Liver (tissue), 9 donors: ENCODE results near the gene SPTBN4. TPM values are rescaled to one million over a fixed set of nuclear protein-coding genes. Genes with fewer than 3 reads are reported as not detected.

Experiments
- DNase-seq: peaks from one replicate; pipeline ENCODE4 v3.0.0-alpha.2; 2017; ENCODE audit warnings: low spot score
- H3K27ac ChIP-seq, 2 donors: one replicate each; pipeline ENCODE4 v1.7.0; 2013; ENCODE audit warnings: inconsistent platforms in 2 of 2, low read length in 2 of 2, control low read depth in 1 of 2, low read depth in 1 of 2, mild to moderate bottlenecking in 1 of 2
- H3K27me3 ChIP-seq, 4 donors: one replicate each; pipeline versions ENCODE4 v1.6.1 to v1.7.0; 2013; ENCODE audit warnings: low read length in 3 of 4, inconsistent platforms in 1 of 4, mild to moderate bottlenecking in 1 of 4, moderate library complexity in 1 of 4; ENCODE audit not compliant: control insufficient read depth in 4 of 4, insufficient read depth in 4 of 4
- H3K36me3 ChIP-seq, 4 donors: one replicate each; pipeline versions ENCODE4 v1.6.1 to v1.7.0; 2013; ENCODE audit warnings: low read length in 3 of 4, mild to moderate bottlenecking in 3 of 4, low read depth in 1 of 4, moderate library complexity in 1 of 4; ENCODE audit not compliant: control insufficient read depth in 4 of 4, insufficient read depth in 3 of 4
- H3K4me1 ChIP-seq, 4 donors: one replicate each; pipeline versions ENCODE4 v1.6.1 to v1.7.0; 2013; ENCODE audit warnings: low read length in 3 of 4, mild to moderate bottlenecking in 3 of 4, moderate library complexity in 1 of 4; ENCODE audit not compliant: control insufficient read depth in 4 of 4, insufficient read depth in 4 of 4
- H3K4me3 ChIP-seq, 3 donors: one replicate each; pipeline versions ENCODE4 v1.6.1 to v1.7.0; 2013; ENCODE audit warnings: low read length in 3 of 3, control low read depth in 1 of 3, low read depth in 1 of 3, mild to moderate bottlenecking in 1 of 3
- H3K9ac ChIP-seq, 2 donors: one replicate each; pipeline ENCODE4 v1.7.0; 2013; ENCODE audit warnings: low read length in 2 of 2, mild to moderate bottlenecking in 2 of 2, moderate library complexity in 2 of 2, control low read depth in 1 of 2, low read depth in 1 of 2
- H3K9me3 ChIP-seq, 4 donors: one replicate each; pipeline versions ENCODE4 v1.6.1 to v1.7.0; 2013; ENCODE audit warnings: low read length in 3 of 4; ENCODE audit not compliant: control insufficient read depth in 4 of 4
- ATF3 ChIP-seq: IDR thresholded peaks from 2 replicates; pipeline ENCODE4 v1.6.1; 2016; ENCODE audit warnings: antibody characterized with exemption
- CTCF ChIP-seq: fragments of 150-350 bp; IDR thresholded peaks from 2 replicates; pipeline ENCODE4 v1.5.1; 2017; ENCODE audit warnings: improper control_type of control experiment, low read depth, low read length; ENCODE audit not compliant: missing input control
- EGR1 ChIP-seq, 2 donors: IDR thresholded peaks; 2 replicates each; pipeline ENCODE4 v1.6.1; 2016 to 2018; ENCODE audit warnings: antibody characterized with exemption in 2 of 2, low read depth in 2 of 2
- FOXA1 ChIP-seq: IDR thresholded peaks from 2 replicates; pipeline ENCODE4 v1.6.1; 2016; ENCODE audit warnings: antibody characterized with exemption
- FOXA2 ChIP-seq: IDR thresholded peaks from 2 replicates; pipeline ENCODE4 v1.6.1; 2016; ENCODE audit warnings: antibody characterized with exemption
- GABPA ChIP-seq, 2 donors: IDR thresholded peaks in 1 of 2; conservative IDR thresholded peaks in 1 of 2; 2 replicates each; pipeline ENCODE4 v1.6.1; 2016; ENCODE audit warnings: antibody characterized with exemption in 2 of 2, mild to moderate bottlenecking in 1 of 2, moderate library complexity in 1 of 2
- HNF4A ChIP-seq, 2 donors: conservative IDR thresholded peaks; 2 replicates each; pipeline ENCODE4 v1.6.1; 2016; ENCODE audit warnings: antibody characterized with exemption in 2 of 2, mild to moderate bottlenecking in 2 of 2
- HNF4G ChIP-seq: IDR thresholded peaks from 2 replicates; pipeline ENCODE4 v1.6.1; 2016; ENCODE audit warnings: antibody characterized with exemption
- JUND ChIP-seq, 2 donors: IDR thresholded peaks; 2 replicates each; pipeline ENCODE4 v1.6.1; 2016; ENCODE audit warnings: antibody characterized with exemption in 2 of 2
- NR2F2 ChIP-seq: IDR thresholded peaks from 2 replicates; pipeline ENCODE4 v1.6.1; 2016; ENCODE audit warnings: antibody characterized with exemption
- RAD21 ChIP-seq, 2 donors: IDR thresholded peaks; 2 replicates each; pipeline ENCODE4 v1.6.1; 2016; ENCODE audit warnings: antibody characterized with exemption in 2 of 2, mild to moderate bottlenecking in 2 of 2
- REST ChIP-seq: IDR thresholded peaks from 2 replicates; pipeline ENCODE4 v1.6.1; 2016; ENCODE audit warnings: antibody characterized with exemption, mild to moderate bottlenecking
- RXRA ChIP-seq, 2 donors: IDR thresholded peaks; 2 replicates each; pipeline ENCODE4 v1.6.1; 2017 to 2018; ENCODE audit warnings: antibody characterized with exemption in 2 of 2, mild to moderate bottlenecking in 1 of 2
- SP1 ChIP-seq: IDR thresholded peaks from 2 replicates; pipeline ENCODE4 v1.6.1; 2018; ENCODE audit warnings: antibody characterized with exemption, mild to moderate bottlenecking
- TAF1 ChIP-seq: conservative IDR thresholded peaks from 2 replicates; pipeline ENCODE4 v1.6.1; 2016; ENCODE audit warnings: antibody characterized with exemption, mild to moderate bottlenecking
- YY1 ChIP-seq: IDR thresholded peaks from 2 replicates; pipeline ENCODE4 v1.6.1; 2016; ENCODE audit warnings: antibody characterized with exemption, mild to moderate bottlenecking
- ZBTB33 ChIP-seq: IDR thresholded peaks from 2 replicates; pipeline ENCODE4 v1.6.1; 2016; ENCODE audit warnings: antibody characterized with exemption
- WGBS: extraction: QIAGEN DNeasy Blood & Tissue Kit; methylation state at CpG from one replicate; pipeline ENCODE4 v1.1.7; 2013; 5-methylcytosine and 5-hydroxymethylcytosine counted together
- polyA plus RNA-seq, 2 donors: library from polyadenylated mRNA; stranded (reverse) in 1 of 2; unstranded in 1 of 2; fragments of 200-250 nt in 1 of 2; fragments of >200 nt in 1 of 2; fragmentation: Nextera tagmentation in 1 of 2; extraction: Ambion mirVana in 1 of 2; gene quantifications; one replicate each; pipeline versions ENCODE4 v1.2.1 to v1.2.3, GENCODE V29; 2013 to 2015
- total RNA-seq, 2 donors: library from RNA; depleted of rRNA; stranded (reverse); fragments of >200 nt; gene quantifications; one replicate each; pipeline ENCODE4 v1.2.3, GENCODE V29; 2014
- donor health status: healthy.
- donor health status: healthy.
- donor health status: healthy.
- donor health status: healthy.
- donor health status: healthy.

The SPTBN4 gene
- total and polyA plus RNA-seq, 4 donors = 0.13 to 1.1 (median 0.62) TPM

- 97% methylated on average over 3 of the region's 3 CpGs for WGBS
- Histone ChIP-seq H3K4me3 (no peak overlapping the region), H3K27ac (no peak overlapping the region), H3K36me3 (peaks cover 8 to 18% (median 12%) of the 10 kb centered on the region in 4 donors), H3K9ac (no peak overlapping the region), H3K9me3 (no peaks in the 10 kb centered on the region), H3K27me3 (no peaks in the 10 kb centered on the region), H3K4me1 (peaks cover 0 to 24% (median 13%) of the 10 kb centered on the region in 4 donors)
- TF ChIP-seq YY1 = no peak
- TF ChIP-seq NR2F2 = no peak
- TF ChIP-seq RAD21 (IDR thresholded peaks at IDR 0.05) = no peak
- TF ChIP-seq JUND (IDR thresholded peaks at IDR 0.05) = no peak
- TF ChIP-seq FOXA2 = no peak
- no peak for TF ChIP-seq CTCF
- no peak for TF ChIP-seq RXRA (IDR thresholded peaks at IDR 0.05)
- TF ChIP-seq FOXA1 = no peak
- TF ChIP-seq ATF3 = no peak
- no peak for TF ChIP-seq EGR1 (IDR thresholded peaks at IDR 0.05; ENCODE audit: low read depth in 2 of 2)
- TF ChIP-seq REST = no peak
- TF ChIP-seq GABPA (IDR thresholded peaks at IDR 0.05 in 1 of 2, conservative IDR thresholded peaks at IDR 0.05 in 1 of 2) = no peak
- TF ChIP-seq TAF1 = no peak
- no peak for TF ChIP-seq ZBTB33
- TF ChIP-seq SP1 = no peak
- TF ChIP-seq HNF4A (conservative IDR thresholded peaks at IDR 0.05) = no peak
- no peak for TF ChIP-seq HNF4G
- DNase-seq = no peak
Observed at GRCh38 chr19:40438284-40438683, 28.5 kb upstream of the SPTBN4 start.
